HG03135 (cell line): ENCODE results near the gene MAPT.

Experiments
- ATAC-seq: cut with Tn5 transposase; IDR thresholded peaks from one replicate; pipeline ENCODE4 v1.9.1; 2021; ENCODE audit warnings: mild to moderate bottlenecking, moderate library complexity; ENCODE audit not compliant: unreplicated experiment

The MAPT gene

DNA sequence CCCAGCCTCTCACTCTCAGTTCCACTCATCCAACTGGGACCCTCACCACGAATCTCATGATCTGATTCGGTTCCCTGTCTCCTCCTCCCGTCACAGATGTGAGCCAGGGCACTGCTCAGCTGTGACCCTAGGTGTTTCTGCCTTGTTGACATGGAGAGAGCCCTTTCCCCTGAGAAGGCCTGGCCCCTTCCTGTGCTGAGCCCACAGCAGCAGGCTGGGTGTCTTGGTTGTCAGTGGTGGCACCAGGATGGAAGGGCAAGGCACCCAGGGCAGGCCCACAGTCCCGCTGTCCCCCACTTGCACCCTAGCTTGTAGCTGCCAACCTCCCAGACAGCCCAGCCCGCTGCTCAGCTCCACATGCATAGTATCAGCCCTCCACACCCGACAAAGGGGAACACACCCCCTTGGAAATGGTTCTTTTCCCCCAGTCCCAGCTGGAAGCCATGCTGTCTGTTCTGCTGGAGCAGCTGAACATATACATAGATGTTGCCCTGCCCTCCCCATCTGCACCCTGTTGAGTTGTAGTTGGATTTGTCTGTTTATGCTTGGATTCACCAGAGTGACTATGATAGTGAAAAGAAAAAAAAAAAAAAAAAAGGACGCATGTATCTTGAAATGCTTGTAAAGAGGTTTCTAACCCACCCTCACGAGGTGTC is 131.3 kb downstream of the MAPT start:
- ATAC-seq, result no peak

DNA sequence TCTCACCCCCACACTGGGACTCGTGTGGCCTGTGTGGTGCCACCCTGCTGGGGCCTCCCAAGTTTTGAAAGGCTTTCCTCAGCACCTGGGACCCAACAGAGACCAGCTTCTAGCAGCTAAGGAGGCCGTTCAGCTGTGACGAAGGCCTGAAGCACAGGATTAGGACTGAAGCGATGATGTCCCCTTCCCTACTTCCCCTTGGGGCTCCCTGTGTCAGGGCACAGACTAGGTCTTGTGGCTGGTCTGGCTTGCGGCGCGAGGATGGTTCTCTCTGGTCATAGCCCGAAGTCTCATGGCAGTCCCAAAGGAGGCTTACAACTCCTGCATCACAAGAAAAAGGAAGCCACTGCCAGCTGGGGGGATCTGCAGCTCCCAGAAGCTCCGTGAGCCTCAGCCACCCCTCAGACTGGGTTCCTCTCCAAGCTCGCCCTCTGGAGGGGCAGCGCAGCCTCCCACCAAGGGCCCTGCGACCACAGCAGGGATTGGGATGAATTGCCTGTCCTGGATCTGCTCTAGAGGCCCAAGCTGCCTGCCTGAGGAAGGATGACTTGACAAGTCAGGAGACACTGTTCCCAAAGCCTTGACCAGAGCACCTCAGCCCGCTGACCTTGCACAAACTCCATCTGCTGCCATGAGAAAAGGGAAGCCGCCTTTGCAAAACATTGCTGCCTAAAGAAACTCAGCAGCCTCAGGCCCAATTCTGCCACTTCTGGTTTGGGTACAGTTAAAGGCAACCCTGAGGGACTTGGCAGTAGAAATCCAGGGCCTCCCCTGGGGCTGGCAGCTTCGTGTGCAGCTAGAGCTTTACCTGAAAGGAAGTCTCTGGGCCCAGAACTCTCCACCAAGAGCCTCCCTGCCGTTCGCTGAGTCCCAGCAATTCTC is 132.1 kb downstream of the MAPT start:
- ATAC-seq, result no peak

DNA sequence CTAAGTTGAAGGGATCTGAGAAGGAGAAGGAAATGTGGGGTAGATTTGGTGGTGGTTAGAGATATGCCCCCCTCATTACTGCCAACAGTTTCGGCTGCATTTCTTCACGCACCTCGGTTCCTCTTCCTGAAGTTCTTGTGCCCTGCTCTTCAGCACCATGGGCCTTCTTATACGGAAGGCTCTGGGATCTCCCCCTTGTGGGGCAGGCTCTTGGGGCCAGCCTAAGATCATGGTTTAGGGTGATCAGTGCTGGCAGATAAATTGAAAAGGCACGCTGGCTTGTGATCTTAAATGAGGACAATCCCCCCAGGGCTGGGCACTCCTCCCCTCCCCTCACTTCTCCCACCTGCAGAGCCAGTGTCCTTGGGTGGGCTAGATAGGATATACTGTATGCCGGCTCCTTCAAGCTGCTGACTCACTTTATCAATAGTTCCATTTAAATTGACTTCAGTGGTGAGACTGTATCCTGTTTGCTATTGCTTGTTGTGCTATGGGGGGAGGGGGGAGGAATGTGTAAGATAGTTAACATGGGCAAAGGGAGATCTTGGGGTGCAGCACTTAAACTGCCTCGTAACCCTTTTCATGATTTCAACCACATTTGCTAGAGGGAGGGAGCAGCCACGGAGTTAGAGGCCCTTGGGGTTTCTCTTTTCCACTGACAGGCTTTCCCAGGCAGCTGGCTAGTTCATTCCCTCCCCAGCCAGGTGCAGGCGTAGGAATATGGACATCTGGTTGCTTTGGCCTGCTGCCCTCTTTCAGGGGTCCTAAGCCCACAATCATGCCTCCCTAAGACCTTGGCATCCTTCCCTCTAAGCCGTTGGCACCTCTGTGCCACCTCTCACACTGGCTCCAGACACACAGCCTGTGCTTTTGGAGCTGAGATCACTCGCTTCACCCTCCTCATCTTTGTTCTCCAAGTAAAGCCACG is 133.0 kb downstream of the MAPT start:
- no peak for ATAC-seq

DNA sequence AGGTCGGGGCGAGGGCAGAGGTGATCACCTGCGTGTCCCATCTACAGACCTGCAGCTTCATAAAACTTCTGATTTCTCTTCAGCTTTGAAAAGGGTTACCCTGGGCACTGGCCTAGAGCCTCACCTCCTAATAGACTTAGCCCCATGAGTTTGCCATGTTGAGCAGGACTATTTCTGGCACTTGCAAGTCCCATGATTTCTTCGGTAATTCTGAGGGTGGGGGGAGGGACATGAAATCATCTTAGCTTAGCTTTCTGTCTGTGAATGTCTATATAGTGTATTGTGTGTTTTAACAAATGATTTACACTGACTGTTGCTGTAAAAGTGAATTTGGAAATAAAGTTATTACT is 133.6 kb downstream of the MAPT start:
- no peak for ATAC-seq

DNA sequence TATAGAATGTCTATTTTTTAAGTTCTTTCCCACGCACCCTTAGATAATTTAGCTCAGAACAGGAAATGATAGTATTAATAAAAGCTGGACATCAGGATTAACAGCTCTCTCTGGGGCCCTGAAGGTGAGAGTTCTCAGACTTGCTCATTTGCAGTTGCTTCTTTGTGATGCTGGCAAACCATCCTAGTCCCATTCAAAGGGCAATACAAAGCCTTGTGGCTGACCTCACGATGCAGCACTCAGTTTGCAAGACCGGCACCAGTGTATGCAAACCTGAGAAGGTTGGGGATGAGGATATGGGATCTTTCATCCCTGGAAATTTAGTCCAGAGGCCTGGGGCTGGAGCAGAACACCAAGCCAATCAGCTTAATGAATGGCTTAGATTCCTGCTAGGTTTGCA is 134.0 kb downstream of the MAPT start:
- ATAC-seq, result no peak

DNA sequence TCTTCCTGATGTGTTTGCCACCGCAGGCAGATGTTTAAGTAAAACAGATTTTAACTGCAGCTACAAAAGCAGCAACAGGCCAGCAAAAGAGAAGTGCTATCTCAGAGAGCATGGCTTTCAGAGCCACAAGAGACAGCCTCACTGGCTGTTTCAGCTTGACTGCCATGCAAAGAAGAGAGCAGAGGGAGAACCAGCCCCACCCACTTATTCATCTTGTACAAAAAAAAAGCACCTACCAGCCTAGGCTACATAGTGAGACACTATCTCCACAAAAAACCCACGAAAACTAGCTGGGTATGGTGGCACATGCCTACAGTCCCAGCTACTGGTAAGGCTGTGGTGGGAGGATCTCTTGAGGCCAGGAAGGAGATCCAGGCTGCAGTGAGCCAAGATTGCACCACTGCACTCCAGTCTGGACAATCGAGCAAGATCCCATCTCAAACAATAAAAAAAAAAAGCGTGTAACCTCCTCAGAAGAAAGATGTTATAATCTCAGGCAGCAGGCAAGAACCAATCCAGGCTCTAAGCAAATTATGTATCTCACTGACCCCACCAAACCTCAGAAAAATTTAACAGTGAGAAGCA is 134.7 kb downstream of the MAPT start:
- ATAC-seq, result no peak

DNA sequence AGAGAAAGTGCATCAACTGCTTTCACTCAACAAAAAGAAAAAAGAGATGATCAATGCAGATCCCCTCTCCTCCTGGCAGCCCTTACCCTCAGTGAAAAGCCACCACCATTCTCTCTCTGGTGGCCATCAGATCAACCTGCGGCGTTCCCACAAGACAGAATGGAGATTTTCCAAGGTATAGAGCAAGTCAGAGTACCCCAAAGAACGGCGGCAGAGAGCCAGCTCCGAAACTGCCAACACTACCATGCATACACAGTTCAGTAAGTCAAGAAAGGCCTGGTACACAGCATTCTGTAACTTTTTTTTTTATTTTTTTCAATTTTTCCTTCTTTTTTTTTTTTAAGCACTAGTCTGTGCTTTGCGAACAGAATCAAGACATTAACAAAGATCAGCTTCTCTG is 135.3 kb downstream of the MAPT start:
- no peak for ATAC-seq

DNA sequence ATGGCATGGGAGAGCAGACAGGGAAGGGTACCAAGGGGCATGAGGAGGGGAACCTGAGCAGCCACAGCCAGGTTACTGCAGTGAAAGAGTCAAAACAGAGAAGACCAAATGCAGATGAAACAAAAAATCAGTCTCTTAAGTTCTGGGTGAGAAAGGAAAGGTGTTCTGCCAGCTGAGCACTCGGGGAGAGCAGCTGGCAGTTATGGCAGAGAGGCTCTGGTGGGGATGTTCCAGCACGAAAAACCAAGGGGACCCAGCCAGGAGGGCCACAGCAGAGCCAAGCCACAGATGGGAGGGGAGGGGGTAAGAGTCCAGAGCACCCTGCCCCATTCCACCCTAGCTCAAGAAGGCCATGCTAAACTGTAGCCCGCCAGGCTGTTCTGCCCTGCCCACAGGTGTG is 136.4 kb downstream of the MAPT start:
- no peak for ATAC-seq

DNA sequence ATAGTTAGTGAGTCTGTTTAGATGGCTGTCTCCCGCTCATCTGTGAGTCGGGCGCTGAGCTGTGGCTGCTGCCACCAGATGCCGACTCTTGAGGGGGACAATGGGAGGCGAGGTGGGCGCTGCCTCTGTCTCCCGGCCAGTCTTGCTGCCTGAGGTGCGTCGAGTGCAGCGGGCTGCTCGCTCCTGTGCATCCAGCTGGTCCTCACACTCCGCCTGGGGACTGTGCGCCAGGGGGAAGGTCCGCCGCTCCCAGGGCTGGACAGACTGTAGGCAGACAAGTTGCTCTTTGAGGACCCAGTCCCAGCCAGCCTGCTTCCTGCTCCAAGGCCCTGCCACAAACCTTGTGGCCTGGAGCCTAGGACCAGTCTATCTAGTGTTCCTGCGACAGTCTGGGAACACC is 137.1 kb downstream of the MAPT start:
- ATAC-seq, result no peak

DNA sequence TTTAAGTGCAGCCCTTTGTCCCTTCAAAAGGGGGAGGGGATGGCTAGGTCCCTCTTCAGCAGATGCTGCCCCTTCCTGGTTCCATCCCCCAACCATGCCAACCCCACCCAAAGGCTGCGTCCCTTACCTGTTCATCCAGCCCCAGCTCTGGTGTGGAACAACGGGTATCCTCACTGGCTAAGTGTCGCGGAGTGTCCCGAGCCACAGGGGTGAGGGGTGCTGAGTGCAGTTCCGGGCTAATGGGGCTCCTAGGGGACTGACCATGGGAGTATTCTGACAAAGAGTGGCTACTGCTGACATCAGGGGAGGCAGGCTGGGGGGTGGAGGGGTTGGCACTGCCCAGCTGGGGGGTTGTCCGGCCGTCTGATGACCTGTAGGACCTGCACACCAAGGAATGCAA is 137.6 kb downstream of the MAPT start:
- no peak for ATAC-seq

DNA sequence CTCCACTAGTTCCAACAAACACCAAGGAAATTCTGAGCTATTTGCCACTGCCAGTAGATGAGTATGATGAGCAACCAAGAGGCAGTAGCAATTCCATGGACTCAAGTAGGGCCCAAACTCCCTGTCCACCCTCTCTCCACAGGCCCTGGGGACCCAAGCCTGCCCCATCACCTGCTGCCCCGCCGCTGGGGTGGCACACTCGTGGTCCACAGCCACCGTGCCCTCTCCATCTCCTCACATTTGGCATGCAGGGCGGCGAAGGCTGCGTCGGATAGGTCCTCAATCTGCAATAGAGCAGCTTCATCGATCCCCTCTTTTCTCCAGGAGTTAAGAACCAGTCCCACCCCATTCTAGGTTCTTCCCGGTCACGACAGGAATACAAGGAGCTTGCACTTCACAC is 138.6 kb downstream of the MAPT start:
- ATAC-seq, result no peak

DNA sequence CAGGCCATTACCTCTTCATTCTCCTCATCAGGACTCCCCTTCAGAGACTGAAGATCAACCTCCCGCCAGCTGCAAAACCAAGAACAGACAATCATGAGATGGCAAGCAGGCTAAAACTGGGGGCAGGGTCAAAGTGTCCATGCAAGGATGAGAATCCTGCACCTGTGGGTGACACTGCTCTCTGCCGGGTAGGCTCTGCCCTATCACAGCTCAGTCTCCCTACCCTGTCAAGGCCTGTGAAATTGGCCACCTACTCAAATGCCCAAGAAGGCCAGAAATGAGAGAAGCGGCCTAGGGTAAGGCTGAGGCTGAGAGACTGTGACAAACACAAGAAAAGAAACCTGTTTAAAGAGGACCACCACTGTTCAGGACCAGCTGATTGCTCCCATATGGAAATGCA is 139.0 kb downstream of the MAPT start:
- no peak for ATAC-seq

DNA sequence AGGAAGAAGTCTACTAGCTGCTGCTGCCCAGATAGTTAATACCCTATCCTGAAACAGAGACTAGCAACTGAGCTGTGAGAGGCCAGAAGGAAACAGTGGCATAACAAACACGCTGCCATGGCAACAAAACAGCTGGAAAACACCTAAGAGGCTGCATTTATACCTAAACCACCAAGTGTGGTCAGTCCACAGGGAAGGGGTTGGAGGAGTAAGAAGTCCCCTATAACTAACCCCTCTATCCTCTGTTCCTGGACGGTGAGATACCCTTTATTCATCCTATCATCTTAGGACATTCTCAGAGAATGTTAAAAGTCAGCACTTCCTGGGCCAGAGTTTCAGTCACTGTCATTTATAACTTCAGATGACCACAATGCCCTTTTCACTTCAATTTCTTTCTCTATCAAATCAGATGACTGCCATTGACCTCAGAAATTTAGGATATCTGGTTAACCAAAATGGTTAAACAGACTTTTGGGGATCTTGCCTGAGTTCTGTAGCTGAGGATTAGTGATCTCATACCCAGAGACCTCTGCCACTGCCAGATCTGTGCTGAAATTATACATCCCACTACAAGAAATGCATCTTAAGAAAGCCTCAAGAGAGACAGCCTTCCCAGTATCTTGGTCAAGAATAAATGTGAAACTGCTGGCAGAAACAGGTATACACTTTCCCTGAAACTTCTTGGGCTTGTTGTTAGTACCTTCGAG is 140.9 kb downstream of the MAPT start:
- no peak for ATAC-seq

DNA sequence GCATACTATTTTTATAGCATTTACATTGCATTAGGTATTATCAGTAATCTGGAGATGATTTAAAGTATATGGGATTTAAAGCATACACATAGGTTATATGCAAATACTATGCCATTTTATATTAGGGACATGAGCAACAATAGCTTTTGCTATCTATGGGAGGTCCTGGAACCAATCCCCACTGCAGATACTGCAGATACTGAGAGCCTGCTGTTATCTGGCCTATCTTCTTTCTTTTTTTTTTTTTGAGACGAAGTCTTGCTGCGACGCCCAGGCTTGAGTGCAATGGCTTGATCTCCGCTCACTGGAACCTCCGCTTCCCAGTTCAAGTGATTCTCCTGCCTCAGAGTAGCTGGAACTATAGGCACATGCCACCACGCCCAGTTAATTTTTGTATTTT is 142.1 kb downstream of the MAPT start:
- no peak for ATAC-seq

DNA sequence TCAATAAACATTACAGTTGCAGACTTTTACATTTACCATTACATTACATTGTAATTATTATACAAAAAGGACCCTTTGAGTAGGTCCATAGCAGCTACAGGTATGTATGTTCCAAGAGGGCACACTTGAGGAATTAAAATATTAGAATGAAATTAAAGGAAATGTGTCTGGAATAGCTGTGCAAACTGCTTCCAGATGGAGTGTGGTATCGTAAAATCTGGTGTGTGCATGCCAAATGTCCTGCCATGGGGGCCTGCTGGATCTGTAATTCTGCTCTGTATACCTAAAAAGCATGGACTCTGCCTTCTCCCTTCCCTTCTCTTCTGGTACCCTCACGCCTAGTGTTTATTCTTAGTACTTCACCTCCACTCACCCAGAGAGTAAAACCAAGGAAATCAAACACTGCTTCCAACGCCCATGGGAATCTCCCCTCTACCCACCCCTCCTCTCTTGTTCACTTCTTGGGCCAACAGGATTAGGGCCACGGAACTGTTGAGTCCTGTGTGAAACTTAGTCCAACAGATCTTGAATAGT is 143.4 kb downstream of the MAPT start:
- ATAC-seq, result no peak

DNA sequence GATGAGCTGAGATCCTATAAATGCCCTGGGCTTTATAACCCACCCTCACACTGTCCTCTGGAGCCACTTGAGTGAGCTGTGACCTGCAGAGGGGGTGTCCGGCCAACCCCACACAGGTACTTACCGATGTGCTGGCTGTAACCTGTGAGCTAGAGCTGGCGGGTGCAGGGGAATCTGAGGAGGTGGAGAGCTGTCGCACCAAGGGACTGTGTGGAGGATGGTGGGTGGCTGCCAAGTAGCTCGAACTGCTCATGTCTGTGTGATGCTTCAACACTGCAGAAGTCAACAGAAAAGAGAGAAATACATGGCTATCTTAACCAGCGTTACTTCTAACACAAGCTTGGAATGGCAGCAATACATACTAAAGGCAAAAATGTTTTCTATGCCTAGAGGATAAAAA is 144.1 kb downstream of the MAPT start:
- ATAC-seq, result no peak

DNA sequence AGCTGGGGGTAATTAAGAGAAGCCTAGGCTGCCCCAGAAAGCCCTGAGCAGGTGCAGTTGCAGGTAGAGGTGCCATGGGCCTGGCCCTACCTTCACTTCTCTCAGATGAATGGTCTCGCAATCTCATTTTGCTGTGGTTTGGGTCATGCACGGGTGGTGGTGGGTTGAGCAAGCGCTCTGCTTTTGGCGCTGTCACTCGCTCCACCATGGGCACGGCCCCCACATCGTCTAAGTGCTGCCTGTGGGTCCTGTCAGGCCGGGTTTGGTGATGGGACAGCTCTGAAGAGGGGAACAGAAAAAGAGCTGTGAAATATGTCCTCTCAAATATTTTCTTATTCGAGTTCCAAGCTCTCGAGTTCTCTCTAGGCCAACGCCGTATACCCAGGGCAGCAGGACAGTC is 144.6 kb downstream of the MAPT start:
- ATAC-seq, result no peak

DNA sequence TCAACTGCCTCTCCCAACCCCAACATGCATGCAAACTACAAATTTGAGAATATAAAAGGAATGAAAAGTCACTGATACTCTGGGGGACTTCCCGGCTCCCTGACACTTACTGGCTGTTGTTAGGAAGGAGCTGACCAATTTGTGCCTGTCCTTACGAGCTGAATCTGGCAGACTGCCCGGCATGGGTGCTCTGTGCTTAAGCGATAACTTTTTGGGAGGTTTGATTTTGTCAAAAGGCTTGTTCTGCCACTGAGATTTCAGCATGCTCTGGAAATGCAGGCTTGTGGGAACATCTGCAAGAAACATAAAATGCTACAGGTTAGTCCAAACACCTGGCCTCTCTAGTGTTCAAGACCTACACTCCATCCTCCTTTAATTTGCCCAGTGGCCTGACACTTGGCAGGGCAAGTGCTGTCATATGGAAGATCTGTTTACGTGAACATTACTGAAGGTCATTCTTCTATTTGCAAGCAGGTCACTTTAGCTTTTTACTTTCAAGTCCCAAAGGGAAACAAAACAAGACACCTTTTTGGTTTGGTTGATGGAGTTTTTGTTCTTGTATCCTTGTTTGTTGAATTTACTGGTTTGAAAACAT is 145.3 kb downstream of the MAPT start:
- no peak for ATAC-seq

DNA sequence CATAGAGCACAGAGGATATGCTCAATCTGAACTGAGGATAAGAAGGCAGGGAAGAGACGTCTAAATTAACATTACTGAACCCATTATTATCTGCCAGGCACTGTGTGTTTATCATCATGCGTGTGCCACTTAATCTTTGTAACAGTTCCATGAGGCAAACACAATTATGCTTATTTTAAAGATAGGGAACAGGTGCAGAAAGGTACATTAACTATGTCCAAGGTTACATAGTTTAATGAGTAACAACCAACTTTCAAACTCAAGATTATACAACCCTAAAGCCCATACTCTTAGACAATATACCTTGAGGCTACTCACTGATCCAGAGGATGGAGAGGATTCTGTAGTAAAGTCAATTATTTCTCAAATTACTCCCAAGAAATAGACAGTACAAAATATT is 147.9 kb downstream of the MAPT start:
- no peak for ATAC-seq

DNA sequence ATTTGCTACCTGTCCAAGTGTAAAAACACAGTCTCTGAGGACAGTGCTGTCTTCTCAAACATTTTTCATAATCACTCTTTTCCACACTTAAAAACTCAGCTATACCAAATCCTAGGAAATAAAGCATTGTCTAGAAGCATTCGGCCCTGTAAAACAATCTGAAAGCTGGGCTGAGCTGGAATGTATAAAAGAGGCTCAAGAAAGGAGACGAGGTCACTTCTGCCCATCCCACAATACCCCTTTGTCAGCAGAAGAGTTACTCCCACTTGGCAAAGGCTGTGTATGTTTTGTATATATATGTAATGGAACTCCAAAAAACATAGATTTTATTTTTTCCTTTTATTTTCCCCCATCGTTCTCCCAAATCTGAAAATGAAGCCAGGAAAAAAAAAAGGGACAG is 148.6 kb downstream of the MAPT start:
- ATAC-seq, result no peak
